ENCODE data around the gene PPCDC. TPM values are rescaled to one million over a fixed set of nuclear protein-coding genes. Genes with fewer than 3 reads are reported as not detected.

The PPCDC gene
- total RNA-seq, 4 donors from 2014 or later: 3.5 to 31.2 (median 20.6) TPM

DNA sequence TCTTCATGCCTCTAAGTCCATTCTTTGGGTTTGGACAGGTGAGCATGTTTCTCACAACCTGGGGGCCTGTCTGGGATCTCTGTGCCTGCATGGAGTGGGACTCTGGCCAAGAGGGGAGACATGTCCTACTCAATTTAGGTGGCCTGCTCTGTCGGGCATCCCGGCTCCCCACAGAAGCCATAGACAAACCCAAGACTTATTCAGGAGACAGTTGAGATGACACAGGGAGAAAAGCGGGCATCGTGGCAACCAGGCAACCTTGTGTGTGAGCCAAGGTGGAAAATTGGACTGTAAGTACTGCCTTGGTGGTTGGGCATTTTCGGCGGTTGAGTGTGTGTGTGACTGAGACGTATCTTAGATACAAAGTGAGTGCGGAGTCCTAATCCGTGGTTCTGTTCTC is 40.5 kb downstream of the PPCDC start:
- Histone ChIP-seq H3K27me3 (no peaks in the 10 kb centered on the region), H3K4me1 (no peaks in the 10 kb centered on the region), H3K27ac (no peak overlapping the region), H3K36me3 (no peaks in the 10 kb centered on the region), H3K4me3 (replicated peaks in 1 of 3) (no peak overlapping the region), H3K9me3 (no peaks in the 10 kb centered on the region)
- intact Hi-C loops (cut with DNase I): no loop called here
- TF ChIP-seq POLR2A (IDR thresholded peaks at IDR 0.05): no peak
- TF ChIP-seq, protein P1, sequence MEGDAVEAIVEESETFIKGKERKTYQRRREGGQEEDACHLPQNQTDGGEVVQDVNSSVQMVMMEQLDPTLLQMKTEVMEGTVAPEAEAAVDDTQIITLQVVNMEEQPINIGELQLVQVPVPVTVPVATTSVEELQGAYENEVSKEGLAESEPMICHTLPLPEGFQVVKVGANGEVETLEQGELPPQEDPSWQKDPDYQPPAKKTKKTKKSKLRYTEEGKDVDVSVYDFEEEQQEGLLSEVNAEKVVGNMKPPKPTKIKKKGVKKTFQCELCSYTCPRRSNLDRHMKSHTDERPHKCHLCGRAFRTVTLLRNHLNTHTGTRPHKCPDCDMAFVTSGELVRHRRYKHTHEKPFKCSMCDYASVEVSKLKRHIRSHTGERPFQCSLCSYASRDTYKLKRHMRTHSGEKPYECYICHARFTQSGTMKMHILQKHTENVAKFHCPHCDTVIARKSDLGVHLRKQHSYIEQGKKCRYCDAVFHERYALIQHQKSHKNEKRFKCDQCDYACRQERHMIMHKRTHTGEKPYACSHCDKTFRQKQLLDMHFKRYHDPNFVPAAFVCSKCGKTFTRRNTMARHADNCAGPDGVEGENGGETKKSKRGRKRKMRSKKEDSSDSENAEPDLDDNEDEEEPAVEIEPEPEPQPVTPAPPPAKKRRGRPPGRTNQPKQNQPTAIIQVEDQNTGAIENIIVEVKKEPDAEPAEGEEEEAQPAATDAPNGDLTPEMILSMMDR (IDR thresholded peaks at IDR 0.05): no peak
- no peak for DNase-seq
- 90 to 91% methylated on average over 9 of the region's 9 CpGs for WGBS, 2 donors

DNA sequence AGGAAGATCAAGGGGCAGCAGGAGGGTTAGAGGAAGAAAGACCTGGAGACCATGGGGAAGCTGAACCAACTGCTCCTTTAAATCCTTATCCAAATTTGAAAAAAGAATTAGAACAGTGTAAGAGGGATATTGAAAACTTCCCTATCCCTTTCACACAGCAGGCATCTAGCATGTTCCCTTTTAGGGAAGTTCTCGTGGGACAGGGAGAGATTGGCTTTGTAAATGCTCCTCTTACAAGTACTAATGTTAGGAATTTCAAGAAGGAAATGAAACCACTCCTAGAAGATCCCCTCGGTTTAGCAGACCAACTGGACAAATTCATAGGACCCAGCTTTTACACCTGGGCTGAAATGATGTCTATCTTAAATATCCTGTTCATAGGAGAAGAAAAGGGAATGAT is 41.5 kb downstream of the PPCDC start:
- DNase-seq: no peak
- Histone ChIP-seq H3K9me3 (no peaks in the 10 kb centered on the region), H3K4me1 (no peaks in the 10 kb centered on the region), H3K4me3 (replicated peaks in 1 of 3) (no peak overlapping the region), H3K27ac (no peak overlapping the region), H3K27me3 (no peaks in the 10 kb centered on the region), H3K36me3 (no peaks in the 10 kb centered on the region)
- intact Hi-C loops (cut with DNase I): no loop called here
- 46 to 49% methylated on average over 2 of the region's 2 CpGs for WGBS, 2 donors
- TF ChIP-seq, protein P1 (IDR thresholded peaks at IDR 0.05): no peak
- no peak for TF ChIP-seq POLR2A (IDR thresholded peaks at IDR 0.05)

DNA sequence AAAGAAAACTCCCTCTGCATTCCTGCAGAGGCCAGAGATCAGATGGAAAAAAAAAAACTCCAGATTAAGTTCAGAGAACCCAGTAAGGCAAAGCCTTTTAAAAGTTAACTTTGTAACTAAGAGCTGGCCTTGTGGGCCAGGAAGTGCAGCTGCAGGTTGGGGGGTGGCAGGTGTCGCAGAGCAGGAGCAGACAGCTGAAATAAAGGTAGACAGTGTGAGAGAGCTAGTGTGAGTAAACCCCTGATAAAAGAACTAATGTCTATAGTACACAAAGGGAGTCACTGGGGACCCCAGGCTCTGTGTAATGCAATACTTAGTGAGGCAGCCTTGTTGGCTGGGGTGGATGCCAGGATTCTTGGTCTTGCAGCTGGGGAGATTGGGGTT is 42.1 kb downstream of the PPCDC start:
- intact Hi-C loops (cut with DNase I): no loop called here
- WGBS, 2 donors: 82 to 93% methylated on average over 1 of the region's 1 CpG
- H3K36me3 ChIP-seq: no peaks in the 10 kb centered on the region
- H3K9me3 ChIP-seq: no peaks in the 10 kb centered on the region
- H3K4me1 ChIP-seq: no peaks in the 10 kb centered on the region
- no peaks in the 10 kb centered on the region for H3K27me3 ChIP-seq
- H3K27ac ChIP-seq: no peak overlapping the region
- no peak overlapping the region for H3K4me3 ChIP-seq (replicated peaks in 1 of 3)
- DNase-seq: no peak
- no peak for TF ChIP-seq POLR2A (IDR thresholded peaks at IDR 0.05)
- TF ChIP-seq, protein P1 (IDR thresholded peaks at IDR 0.05): no peak

DNA sequence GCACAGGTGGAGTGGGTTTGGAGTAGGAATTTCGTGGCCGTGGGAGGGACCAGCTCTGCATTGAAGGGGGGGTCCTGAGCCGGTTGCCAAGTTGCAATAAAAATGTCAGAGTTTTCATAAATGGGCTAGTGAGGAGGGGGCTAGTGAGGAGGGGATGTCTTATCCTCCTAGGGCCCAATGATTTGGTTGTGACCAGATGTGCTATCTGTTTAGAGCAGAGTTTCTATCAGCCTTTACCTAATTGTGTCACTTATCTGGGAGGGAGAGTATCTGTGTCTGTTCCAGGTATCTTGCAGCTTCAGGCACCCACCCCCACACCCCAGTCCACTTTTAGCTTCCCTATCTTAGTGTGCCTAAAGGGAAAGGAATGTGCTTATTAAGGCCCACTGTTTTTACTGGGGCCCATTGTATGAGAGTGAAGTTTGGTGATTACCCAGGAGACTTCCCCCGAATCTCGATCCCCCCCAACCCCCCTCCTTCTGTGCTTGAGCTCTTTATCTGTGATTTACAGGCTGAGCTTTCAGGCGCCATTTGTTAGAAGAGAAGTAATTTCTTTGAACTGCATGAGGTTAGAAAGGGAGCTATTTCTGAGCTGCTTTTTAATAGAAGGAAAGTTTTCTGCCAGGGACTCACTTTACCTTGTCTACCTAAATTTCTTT is 42.6 kb downstream of the PPCDC start:
- TF ChIP-seq, protein P1 (IDR thresholded peaks at IDR 0.05): no peak
- TF ChIP-seq POLR2A (IDR thresholded peaks at IDR 0.05): no peak
- Histone ChIP-seq H3K27me3 (no peaks in the 10 kb centered on the region), H3K27ac (no peak overlapping the region), H3K9me3 (no peaks in the 10 kb centered on the region), H3K4me1 (no peaks in the 10 kb centered on the region), H3K36me3 (no peaks in the 10 kb centered on the region), H3K4me3 (replicated peaks in 1 of 3) (no peak overlapping the region)
- no peak for DNase-seq
- 76 to 82% methylated on average over 6 of the region's 6 CpGs for WGBS, 2 donors
- intact Hi-C loops (cut with DNase I): no loop called here

DNA sequence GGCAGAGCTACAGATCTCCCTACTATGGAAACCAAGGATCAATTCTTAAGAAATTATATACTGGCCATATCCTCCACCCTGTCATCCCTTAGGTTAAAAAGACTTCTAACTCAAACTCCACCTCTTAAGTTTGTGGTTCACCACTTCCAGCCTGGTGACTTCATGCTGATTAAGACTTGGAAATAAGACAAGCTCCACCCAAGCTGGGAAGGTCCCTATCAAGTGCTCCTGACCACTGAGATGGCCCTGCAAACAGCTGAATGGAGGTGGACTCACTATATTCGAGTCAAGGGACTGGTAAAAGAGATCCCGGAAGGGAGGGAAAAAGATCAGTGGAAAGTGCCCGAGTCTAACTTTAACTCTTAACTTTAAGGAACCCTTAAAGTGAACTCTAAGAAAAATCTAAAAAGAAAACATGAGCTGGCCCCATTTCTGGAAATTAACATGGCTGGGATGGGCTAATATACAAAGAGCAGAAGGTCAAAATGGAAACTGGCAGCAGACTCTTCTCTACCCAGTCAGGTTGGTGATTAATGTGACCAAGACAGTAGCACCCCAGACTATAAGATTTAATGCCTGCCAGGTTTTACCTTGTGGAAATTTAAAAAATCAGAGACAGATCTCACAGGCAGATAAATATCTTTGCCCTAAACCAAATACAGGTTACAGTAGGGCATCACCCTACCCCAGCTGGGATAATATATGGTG is 43.9 kb downstream of the PPCDC start:
- H3K36me3 ChIP-seq: no peaks in the 10 kb centered on the region
- no peak overlapping the region for H3K4me3 ChIP-seq (replicated peaks in 1 of 3)
- intact Hi-C loops (cut with DNase I): no loop called here
- 82 to 91% methylated on average over 3 of the region's 3 CpGs for WGBS, 2 donors
- DNase-seq: no peak
- H3K4me1 ChIP-seq: no peaks in the 10 kb centered on the region
- no peak overlapping the region for H3K27ac ChIP-seq
- H3K27me3 ChIP-seq: no peaks in the 10 kb centered on the region
- TF ChIP-seq POLR2A (IDR thresholded peaks at IDR 0.05): no peak
- TF ChIP-seq, protein P1 (IDR thresholded peaks at IDR 0.05): no peak
- no peaks in the 10 kb centered on the region for H3K9me3 ChIP-seq
